HG02852 (cell line): ENCODE results near the gene LY6G6D.

ENCODE experiments used
- ATAC-seq: cut with Tn5 transposase; IDR thresholded peaks from one replicate; pipeline ENCODE4 v1.9.1; 2021; ENCODE audit warnings: mild to moderate bottlenecking, moderate library complexity; ENCODE audit not compliant: unreplicated experiment

Gene LY6G6D

DNA sequence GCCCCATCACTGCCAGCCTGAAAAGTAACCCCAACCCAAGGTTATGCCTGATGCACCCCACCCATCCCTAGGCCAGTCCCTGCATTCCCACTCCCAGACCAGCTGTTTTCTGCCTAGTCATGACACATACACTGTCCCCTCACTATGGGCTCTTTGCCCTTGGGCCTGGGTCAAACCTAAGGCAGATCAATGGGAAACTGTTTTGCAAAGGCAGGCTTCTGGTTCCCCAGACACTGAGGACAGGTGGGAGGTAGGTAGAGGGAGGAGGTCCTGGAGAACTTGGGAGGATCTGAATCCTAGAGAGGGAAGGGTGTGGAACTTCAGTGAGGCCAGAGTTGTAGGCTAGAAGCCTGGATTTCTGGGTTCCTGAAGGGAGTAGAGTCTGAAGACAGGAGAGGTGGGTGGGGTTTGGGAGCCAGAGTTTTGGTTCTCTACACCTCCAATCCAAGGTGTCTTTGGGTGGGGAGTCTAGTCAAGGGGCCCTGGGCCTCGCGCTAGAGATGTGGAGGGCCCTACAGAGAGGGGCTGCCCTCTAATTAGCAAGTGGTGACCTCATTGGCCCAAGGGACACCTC is 19.2 kb downstream of the LY6G6D start:
- no peak for ATAC-seq

DNA sequence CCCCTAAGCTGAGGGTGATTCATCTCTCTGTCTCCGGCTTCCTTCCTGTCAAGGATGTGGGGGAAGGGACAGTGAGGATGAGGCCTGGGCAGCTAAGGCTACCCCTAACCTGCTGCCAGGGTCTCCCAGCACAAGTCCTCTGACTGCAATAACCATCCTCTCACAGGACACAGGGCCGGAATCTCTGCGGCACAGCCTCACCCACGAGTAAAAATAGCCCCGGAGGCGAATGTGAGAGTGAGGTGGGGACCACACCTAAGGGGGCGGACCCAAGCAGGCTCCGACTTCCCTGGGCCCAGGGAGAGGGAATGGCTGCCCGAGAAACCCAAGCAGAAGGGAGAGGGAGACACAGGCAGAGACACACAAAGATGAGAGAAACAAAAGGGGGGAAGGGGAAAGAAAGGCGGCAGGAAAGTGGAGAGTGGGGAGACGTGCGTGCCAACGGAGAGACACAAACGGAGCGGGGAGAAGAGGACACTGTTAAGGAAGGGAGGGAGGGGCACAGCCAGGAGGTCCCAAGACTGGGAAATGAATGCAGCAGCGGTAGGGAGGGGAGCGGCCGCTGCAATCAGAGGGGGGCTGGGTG is 19.8 kb downstream of the LY6G6D start:
- no peak for ATAC-seq

GRCh38 chr6:31736021-31736767 is 21.0 kb downstream of the LY6G6D start, which contains the start of gene CLIC1:
CLIC1 (minus strand) TSS chr6:31736530; CDS start chr6:31736300, 230 bp downstream.
- ATAC-seq: no peak

GRCh38 chr6:31736768-31737314 is 21.7 kb downstream of the LY6G6D start:
- ATAC-seq: no peak

GRCh38 chr6:31737315-31737990 is 22.3 kb downstream of the LY6G6D start:
- no peak for ATAC-seq

- no peak for ATAC-seq
Observed at GRCh38 chr6:31737991-31738979, 23.1 kb downstream of the LY6G6D start.

DNA sequence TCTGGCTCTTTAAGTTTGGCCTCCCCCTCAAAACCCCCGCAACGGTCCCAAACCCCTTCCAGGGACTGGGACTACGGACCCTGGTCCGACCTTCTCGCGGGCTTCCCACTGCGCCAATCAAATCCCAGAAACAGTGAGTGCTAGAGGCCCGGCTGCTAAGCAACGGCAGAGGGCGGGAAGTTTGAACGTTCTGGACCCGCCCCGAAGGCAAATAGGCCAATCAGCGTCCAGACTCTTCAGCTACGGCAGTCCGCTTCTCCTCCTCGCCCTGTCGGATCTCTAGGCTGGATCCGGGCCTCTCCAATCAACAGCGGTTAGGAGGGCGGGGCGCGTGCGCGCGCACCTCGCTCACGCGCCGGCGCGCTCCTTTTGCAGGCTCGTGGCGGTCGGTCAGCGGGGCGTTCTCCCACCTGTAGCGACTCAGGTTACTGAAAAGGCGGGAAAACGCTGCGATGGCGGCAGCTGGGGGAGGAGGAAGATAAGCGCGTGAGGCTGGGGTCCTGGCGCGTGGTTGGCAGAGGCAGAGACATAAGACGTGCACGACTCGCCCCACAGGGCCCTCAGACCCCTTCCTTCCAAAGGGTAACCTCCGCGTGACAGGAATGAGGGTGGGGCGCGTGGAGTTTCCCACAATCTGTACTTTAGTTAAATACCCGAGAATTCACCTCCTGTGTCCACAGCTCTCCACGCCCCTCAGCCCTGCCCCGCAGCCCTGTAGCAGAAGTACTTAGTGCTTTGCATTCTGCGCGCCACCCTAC is 24.7 kb downstream of the LY6G6D start, which contains the start of gene MSH5:
TSS of gene MSH5 (plus strand) at position 367 of the 758 bp plus-strand sequence. CDS start 462 bp downstream, outside the sequence.
- ATAC-seq: peak; percentile 72

GRCh38 chr6:31740397-31741223 is 25.5 kb downstream of the LY6G6D start:
- peak; percentile 1 for ATAC-seq

DNA sequence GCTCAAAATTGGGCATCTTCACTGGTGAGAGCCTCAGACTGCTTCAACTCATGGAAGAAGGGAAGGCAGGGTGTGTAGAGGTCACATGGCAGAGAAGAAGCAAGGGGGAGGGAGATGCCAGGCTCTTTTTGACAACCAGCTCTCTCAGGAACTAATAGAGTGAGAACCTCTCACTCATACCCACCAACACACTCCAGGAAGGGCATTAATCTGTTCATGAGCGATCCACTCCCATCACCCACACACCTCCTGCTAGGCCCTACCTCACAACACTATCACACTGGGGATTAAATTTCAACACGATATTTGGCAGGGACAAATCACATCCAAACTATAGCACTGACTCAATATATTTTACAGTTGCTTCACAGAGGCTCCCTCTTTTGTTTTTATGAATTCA is 26.7 kb downstream of the LY6G6D start:
- no peak for ATAC-seq

DNA sequence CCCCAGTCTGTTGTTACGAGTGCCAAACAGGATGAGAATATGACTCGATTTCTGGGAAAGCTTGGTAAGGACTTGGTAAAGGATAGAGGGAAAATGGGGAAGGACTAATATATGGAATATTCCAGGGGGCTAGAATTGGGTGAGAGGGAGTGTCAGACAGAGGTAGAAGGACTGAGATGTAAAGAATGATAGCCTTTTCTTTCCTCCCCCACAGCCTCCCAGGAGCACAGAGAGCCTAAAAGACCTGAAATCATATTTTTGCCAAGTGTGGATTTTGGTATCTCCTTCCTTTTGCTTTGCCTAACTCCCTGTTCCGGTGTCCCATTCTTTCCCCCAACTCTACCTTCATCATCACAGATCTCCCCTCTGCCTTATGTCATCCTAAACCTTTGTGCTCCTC is 27.7 kb downstream of the LY6G6D start:
- ATAC-seq: no peak

DNA sequence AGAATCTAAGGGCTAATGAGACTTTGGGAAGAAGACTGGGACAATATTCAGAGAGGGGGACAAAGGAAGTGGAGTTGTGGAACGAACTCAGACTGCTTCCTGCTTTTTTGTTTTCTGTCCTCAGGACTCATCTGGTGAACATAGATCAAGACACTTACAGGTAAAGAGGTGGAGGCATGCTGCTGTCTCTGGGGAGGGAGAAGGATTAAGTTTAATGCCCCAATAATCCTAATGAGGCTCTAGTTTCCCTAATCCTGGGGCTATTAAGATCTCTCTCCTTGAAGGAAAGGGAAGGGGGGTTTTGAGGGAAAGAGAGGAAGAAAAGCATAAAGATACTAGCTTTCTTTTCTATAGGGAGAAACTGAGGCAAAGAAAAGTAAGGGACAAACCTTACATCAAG is 29.3 kb downstream of the LY6G6D start:
- no peak for ATAC-seq

GRCh38 chr6:31749301-31750036 is 34.3 kb downstream of the LY6G6D start:
- no peak for ATAC-seq

- ATAC-seq: no peak
Observed at GRCh38 chr6:31750411-31751022, 35.4 kb downstream of the LY6G6D start.

DNA sequence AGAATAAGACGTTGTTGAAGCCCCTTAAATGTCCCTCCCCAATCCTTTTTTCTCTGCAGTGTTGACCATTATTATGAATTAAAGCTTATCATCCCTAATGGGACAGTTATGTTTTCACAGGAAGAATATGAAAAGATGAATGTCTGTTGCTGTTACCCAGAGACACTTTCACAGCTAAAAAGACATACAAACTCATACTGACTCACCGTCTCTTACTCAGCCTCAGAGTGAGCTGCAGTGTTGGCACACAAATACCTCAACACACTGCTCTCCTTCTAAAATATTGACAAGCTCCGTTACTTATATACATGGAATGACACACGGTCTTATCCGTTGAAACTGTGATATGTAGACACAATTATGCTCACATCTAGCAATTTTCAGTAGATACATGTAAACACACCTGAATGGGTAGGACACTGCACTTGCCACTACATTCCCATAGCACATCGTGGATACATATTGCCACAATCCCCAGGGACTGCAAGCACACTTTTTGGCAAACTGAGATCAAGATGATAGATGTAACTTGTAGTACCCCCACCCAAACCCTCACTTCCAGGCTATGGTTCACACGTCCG is 37.7 kb downstream of the LY6G6D start:
- no peak for ATAC-seq

DNA sequence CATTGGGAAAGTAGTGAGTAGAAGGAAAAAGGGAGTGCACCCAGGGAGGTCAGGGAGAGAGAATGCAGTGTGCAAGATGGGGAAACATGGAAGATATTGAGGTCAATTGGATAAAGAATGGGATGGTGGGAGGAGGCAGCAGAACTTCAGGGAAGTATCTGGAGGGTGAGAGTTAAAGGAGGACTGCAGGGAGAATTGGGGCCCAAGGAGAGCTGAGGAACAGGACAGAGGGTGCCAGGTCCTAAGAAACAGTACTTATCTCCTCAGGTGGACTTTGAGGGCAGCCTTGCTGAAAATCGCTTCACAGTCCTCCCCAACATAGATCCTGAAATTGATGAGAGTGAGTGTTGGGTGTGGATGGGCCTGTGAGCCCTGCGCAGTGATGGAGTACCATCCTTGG is 43.1 kb downstream of the LY6G6D start:
- ATAC-seq: no peak

GRCh38 chr6:31760790-31761189 is 45.6 kb downstream of the LY6G6D start:
- ATAC-seq: no peak

DNA sequence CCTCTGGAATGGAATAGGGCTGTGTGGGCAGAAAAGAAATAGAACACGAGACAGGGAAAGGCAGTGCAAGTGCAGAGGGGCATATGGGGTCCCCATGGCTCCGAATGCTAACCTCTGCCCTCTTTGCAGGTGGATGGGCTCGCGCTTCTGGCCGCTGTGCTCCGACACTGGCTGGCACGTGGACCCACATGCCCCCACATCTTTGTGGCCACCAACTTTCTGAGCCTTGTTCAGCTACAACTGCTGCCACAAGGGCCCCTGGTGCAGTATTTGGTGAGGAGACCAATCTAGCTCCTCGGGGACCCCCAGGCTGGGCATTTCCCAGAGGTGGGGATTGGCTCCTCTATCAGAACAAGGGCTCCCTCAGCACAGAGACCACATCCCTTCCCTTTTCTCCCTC is 46.2 kb downstream of the LY6G6D start:
- ATAC-seq: no peak
